ENCODE data around the gene MAP3K3. TPM values are rescaled to one million over a fixed set of nuclear protein-coding genes. Genes with fewer than 3 reads are reported as not detected.

The MAP3K3 gene
- total RNA-seq, 1 donor from 2014 or later, result 38.2 TPM

DNA sequence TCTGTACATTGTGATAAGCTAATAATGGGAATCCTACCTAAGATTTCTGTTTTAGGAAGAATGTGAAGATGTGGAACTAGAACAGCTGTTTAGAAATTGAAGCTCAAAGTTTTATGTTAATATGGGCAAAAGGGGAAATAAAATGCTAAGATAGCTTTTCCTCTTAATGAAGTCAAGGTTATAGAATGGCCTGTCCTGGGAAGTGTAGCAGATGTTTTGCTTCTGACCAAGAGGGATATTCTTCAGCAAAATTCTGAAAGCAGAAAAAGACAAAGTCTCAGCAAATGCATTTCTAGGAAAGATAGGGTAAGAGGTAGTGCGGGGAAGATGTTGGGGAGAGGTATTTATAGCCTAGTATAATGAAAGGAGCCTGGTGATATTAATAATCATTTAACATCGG is 13.1 kb downstream of the MAP3K3 start:
- H3K4me3 Mint-ChIP-seq (ENCODE audit: unreplicated experiment), result no peak overlapping the region
- H3K27ac Mint-ChIP-seq (ENCODE audit: unreplicated experiment), result no peak overlapping the region
- peaks cover 23% of the 10 kb centered on the region for H3K4me1 Mint-ChIP-seq (ENCODE audit: low read depth)
- no peaks in the 10 kb centered on the region for H3K27me3 Mint-ChIP-seq (ENCODE audit: low read depth)
- no peaks in the 10 kb centered on the region for H3K9me3 Mint-ChIP-seq (ENCODE audit: low read depth)
- H3K36me3 Mint-ChIP-seq (ENCODE audit: low read depth), result peaks cover 15% of the 10 kb centered on the region
- no peak for DNase-seq (ENCODE audit: low spot score)
- TF ChIP-seq CTCF (IDR thresholded peaks at IDR 0.05), result no peak

DNA sequence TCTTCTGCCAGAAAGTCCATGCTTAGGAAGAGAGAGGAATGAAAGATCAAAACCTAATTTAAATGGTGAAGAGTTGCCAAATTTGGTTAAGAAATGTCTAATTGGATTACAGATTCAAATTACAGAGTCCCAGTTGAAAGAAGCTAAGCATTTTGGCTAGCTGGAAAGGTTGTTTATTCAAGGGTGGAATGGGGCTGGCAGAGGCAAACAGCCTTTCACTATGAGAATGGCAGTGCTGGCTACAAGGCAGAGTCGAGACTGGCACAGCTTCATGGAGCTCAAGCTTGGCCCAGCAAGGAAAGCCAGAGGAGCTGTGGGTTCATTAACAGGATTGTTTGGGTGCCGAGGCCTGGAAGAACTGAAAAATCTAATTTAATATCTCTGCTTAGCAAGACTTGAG is 13.6 kb downstream of the MAP3K3 start:
- H3K36me3 Mint-ChIP-seq (ENCODE audit: low read depth), result peaks cover 15% of the 10 kb centered on the region
- H3K27me3 Mint-ChIP-seq (ENCODE audit: low read depth), result no peaks in the 10 kb centered on the region
- H3K27ac Mint-ChIP-seq (ENCODE audit: unreplicated experiment), result no peak overlapping the region
- no peak overlapping the region for H3K4me3 Mint-ChIP-seq (ENCODE audit: unreplicated experiment)
- no peak for TF ChIP-seq CTCF (IDR thresholded peaks at IDR 0.05)
- DNase-seq (ENCODE audit: low spot score), result no peak
- H3K4me1 Mint-ChIP-seq (ENCODE audit: low read depth), result peaks cover 23% of the 10 kb centered on the region
- no peaks in the 10 kb centered on the region for H3K9me3 Mint-ChIP-seq (ENCODE audit: low read depth)

GRCh38 chr17:63639125-63639524 is 16.9 kb downstream of the MAP3K3 start:
- peak overlapping the region; percentile 49 for H3K27ac Mint-ChIP-seq (ENCODE audit: unreplicated experiment)
- H3K9me3 Mint-ChIP-seq (ENCODE audit: low read depth), result no peaks in the 10 kb centered on the region
- H3K4me1 Mint-ChIP-seq (ENCODE audit: low read depth), result peaks cover 21% of the 10 kb centered on the region
- DNase-seq (ENCODE audit: low spot score), result no peak
- H3K4me3 Mint-ChIP-seq (ENCODE audit: unreplicated experiment), result no peak overlapping the region
- no peak for TF ChIP-seq CTCF (IDR thresholded peaks at IDR 0.05)
- peaks cover 13% of the 10 kb centered on the region for H3K36me3 Mint-ChIP-seq (ENCODE audit: low read depth)
- H3K27me3 Mint-ChIP-seq (ENCODE audit: low read depth), result no peaks in the 10 kb centered on the region

- Mint-ChIP-seq H3K36me3 (ENCODE audit: low read depth) (peaks cover 13% of the 10 kb centered on the region), H3K27ac (ENCODE audit: unreplicated experiment) (peak overlapping the region; percentile 51), H3K9me3 (ENCODE audit: low read depth) (no peaks in the 10 kb centered on the region), H3K4me1 (ENCODE audit: low read depth) (peaks cover 17% of the 10 kb centered on the region), H3K27me3 (ENCODE audit: low read depth) (no peaks in the 10 kb centered on the region), H3K4me3 (ENCODE audit: unreplicated experiment) (no peak overlapping the region)
- TF ChIP-seq CTCF (IDR thresholded peaks at IDR 0.05), result no peak
- no peak for DNase-seq (ENCODE audit: low spot score)
These were observed 17.8 kb downstream of the MAP3K3 start for GRCh38 chr17:63640038-63640437.

GRCh38 chr17:63641692-63642448 is 19.7 kb downstream of the MAP3K3 start:
- Mint-ChIP-seq H3K27ac (ENCODE audit: unreplicated experiment) (no peak overlapping the region), H3K4me3 (ENCODE audit: unreplicated experiment) (no peak overlapping the region), H3K27me3 (ENCODE audit: low read depth) (no peaks in the 10 kb centered on the region), H3K36me3 (ENCODE audit: low read depth) (peaks cover 10% of the 10 kb centered on the region), H3K9me3 (ENCODE audit: low read depth) (no peaks in the 10 kb centered on the region), H3K4me1 (ENCODE audit: low read depth) (peaks cover 29% of the 10 kb centered on the region)
- no peak for TF ChIP-seq CTCF (IDR thresholded peaks at IDR 0.05)
- DNase-seq (ENCODE audit: low spot score), result no peak

Data from chondrocyte (in vitro differentiated cells).